Measurements from ENCODE around the gene AP2A2. TPM values are rescaled to one million over a fixed set of nuclear protein-coding genes. Genes with fewer than 3 reads are reported as not detected.

Gene AP2A2
- total RNA-seq, 1 experiment from 2014 or later = 62.0 TPM

DNA sequence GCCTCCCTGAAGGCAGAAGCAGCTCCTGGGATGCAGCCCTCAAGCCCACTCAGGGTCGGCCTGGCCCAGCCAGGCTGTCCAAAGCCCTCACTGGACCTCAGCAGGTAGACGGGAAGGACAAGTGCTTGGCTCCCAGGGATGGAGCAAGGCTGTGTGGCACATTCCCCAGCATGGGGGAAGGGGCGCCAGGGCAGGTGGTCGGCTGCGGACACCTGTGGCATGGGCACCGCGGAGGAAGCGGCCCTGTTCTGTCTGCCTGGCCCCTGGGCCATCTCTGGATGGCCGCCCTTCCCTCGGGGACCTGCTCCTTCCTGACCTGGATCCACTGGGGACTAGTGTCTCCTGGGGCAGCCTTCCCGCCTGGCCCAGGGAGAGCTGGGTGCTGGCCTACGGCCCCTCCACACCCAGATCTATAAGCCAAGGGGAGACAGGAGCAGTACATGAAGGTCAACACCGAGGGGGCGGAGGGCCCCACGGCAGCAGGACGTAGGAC, 41.0 kb upstream of the AP2A2 start:
- Histone ChIP-seq H3K4me3 (ENCODE audit: low read depth, low read length, poor library complexity, severe bottlenecking) (no peak overlapping the region), H3K27ac (ENCODE audit: low read depth, low read length, poor library complexity, severe bottlenecking) (no peak overlapping the region), H3K4me1 (ENCODE audit: insufficient read depth, low read length, poor library complexity, severe bottlenecking) (no peaks in the 10 kb centered on the region), H3K9me3 (ENCODE audit: low read depth, low read length, poor library complexity, severe bottlenecking) (no peaks in the 10 kb centered on the region), H3K27me3 (replicated peaks; ENCODE audit: insufficient read depth, low read depth, low read length, poor library complexity) (no peaks in the 10 kb centered on the region), H3K36me3 (ENCODE audit: insufficient read depth, low read length, poor library complexity, severe bottlenecking) (peaks cover 5% of the 10 kb centered on the region)
- ChIA-PET CTCF (no interaction called here), POLR2A (ENCODE audit: low non-redundant PET) (no interaction called here)
- intact Hi-C loops (cut with micrococcal nuclease; ENCODE audit: unreplicated experiment) = no loop called here
- BruUV-seq (replicated peaks) = no TSS peak
- TF ChIP-seq, protein P1, sequence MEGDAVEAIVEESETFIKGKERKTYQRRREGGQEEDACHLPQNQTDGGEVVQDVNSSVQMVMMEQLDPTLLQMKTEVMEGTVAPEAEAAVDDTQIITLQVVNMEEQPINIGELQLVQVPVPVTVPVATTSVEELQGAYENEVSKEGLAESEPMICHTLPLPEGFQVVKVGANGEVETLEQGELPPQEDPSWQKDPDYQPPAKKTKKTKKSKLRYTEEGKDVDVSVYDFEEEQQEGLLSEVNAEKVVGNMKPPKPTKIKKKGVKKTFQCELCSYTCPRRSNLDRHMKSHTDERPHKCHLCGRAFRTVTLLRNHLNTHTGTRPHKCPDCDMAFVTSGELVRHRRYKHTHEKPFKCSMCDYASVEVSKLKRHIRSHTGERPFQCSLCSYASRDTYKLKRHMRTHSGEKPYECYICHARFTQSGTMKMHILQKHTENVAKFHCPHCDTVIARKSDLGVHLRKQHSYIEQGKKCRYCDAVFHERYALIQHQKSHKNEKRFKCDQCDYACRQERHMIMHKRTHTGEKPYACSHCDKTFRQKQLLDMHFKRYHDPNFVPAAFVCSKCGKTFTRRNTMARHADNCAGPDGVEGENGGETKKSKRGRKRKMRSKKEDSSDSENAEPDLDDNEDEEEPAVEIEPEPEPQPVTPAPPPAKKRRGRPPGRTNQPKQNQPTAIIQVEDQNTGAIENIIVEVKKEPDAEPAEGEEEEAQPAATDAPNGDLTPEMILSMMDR (conservative IDR thresholded peaks at IDR 0.05; ENCODE audit: low read depth, low read length) = no peak
- TF ChIP-seq EZH2 (IDR thresholded peaks at IDR 0.05; ENCODE audit: borderline replicate concordance, low read depth, low read length, poor library complexity, severe bottlenecking) = no peak
- DNase-seq (ENCODE audit: low spot score) = no peak

DNA sequence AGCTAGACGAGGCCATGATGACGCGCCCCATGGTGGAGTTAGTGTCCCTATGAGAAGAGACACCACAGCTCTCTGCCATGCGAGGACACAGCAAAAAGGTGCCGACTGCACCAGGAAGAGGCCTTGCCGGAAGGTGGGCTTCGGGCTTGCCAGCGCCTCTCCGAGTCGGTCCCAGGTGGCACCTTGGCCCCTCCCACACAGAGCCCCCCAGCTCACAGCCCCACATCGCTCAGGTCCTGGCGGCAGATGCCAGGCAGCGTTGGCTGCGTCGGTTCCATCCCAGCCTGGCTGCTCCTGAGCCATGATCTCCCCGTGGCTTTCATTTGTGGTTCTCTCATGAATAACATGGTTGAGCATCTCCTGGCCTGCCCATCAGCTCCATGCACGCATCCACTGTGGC, 39.1 kb upstream of the AP2A2 start:
- POLR2A ChIA-PET (ENCODE audit: low non-redundant PET) = no interaction called here
- H3K27ac ChIP-seq (ENCODE audit: low read depth, low read length, poor library complexity, severe bottlenecking) = no peak overlapping the region
- CTCF ChIA-PET = no interaction called here
- TF ChIP-seq, protein P1 (conservative IDR thresholded peaks at IDR 0.05; ENCODE audit: low read depth, low read length) = no peak
- no peak for TF ChIP-seq EZH2 (IDR thresholded peaks at IDR 0.05; ENCODE audit: borderline replicate concordance, low read depth, low read length, poor library complexity, severe bottlenecking)
- H3K9me3 ChIP-seq (ENCODE audit: low read depth, low read length, poor library complexity, severe bottlenecking) = no peaks in the 10 kb centered on the region
- no peaks in the 10 kb centered on the region for H3K27me3 ChIP-seq (replicated peaks; ENCODE audit: insufficient read depth, low read depth, low read length, poor library complexity)
- H3K36me3 ChIP-seq (ENCODE audit: insufficient read depth, low read length, poor library complexity, severe bottlenecking) = peaks cover 5% of the 10 kb centered on the region
- no peak for DNase-seq (ENCODE audit: low spot score)
- H3K4me1 ChIP-seq (ENCODE audit: insufficient read depth, low read length, poor library complexity, severe bottlenecking) = peaks cover 16% of the 10 kb centered on the region
- H3K4me3 ChIP-seq (ENCODE audit: low read depth, low read length, poor library complexity, severe bottlenecking) = no peak overlapping the region
- BruUV-seq (replicated peaks) = no TSS peak
- intact Hi-C loops (cut with micrococcal nuclease; ENCODE audit: unreplicated experiment) = no loop called here

DNA sequence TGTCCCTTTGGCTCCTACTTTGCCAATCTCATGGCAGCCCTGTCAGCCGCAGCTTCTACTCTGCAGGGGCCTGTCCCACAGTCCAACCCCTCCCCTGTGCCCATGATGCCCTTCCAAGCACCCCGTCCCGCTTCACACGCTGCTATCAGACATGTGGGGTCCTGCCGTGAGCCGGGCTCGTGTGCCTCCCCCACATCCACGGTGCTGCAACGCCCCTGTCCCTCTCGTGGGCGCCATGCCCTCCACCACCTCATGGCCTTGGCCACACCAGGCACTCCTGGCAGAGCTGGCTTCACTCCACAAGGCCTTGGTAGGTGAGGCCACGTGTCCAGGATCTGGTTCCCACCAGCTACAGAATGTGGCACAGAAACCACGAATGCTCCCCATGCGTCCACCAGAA, 38.1 kb upstream of the AP2A2 start:
- CTCF ChIA-PET = no interaction called here

More for the DNA sequence above, 38.1 kb upstream of the AP2A2 start:
- POLR2A ChIA-PET (ENCODE audit: low non-redundant PET) = no interaction called here
- no peak overlapping the region for H3K4me3 ChIP-seq (ENCODE audit: low read depth, low read length, poor library complexity, severe bottlenecking)
- no peaks in the 10 kb centered on the region for H3K27me3 ChIP-seq (replicated peaks; ENCODE audit: insufficient read depth, low read depth, low read length, poor library complexity)
- no TSS peak for BruUV-seq (replicated peaks)
- H3K4me1 ChIP-seq (ENCODE audit: insufficient read depth, low read length, poor library complexity, severe bottlenecking) = peaks cover 18% of the 10 kb centered on the region
- no peaks in the 10 kb centered on the region for H3K9me3 ChIP-seq (ENCODE audit: low read depth, low read length, poor library complexity, severe bottlenecking)
- TF ChIP-seq, protein P1 (conservative IDR thresholded peaks at IDR 0.05; ENCODE audit: low read depth, low read length) = no peak
- no peak for TF ChIP-seq EZH2 (IDR thresholded peaks at IDR 0.05; ENCODE audit: borderline replicate concordance, low read depth, low read length, poor library complexity, severe bottlenecking)
- peaks cover 5% of the 10 kb centered on the region for H3K36me3 ChIP-seq (ENCODE audit: insufficient read depth, low read length, poor library complexity, severe bottlenecking)
- intact Hi-C loops (cut with micrococcal nuclease; ENCODE audit: unreplicated experiment) = no loop called here
- H3K27ac ChIP-seq (ENCODE audit: low read depth, low read length, poor library complexity, severe bottlenecking) = no peak overlapping the region
- no peak for DNase-seq (ENCODE audit: low spot score)
